Astrocyte of the cerebellum (primary cell): ENCODE results near the gene RAB11FIP3.

ENCODE experiments used
- DNase-seq: peaks from one replicate; pipeline ENCODE4 v3.0.0-alpha.2; 2011; ENCODE audit warnings: low read depth
- H3K4me3 ChIP-seq: 2 replicates; pipeline ENCODE4 v1.5.1; 2011; ENCODE audit warnings: mild to moderate bottlenecking, low read depth, low read length, moderate library complexity
- in situ Hi-C: cut with HindIII; loops from 2 replicates; pipeline ENCODE4 v1.10.0; 2017; ENCODE audit warnings: low sequenced_read_pairs
- TF ChIP-seq, protein P1 (sequence below): IDR thresholded peaks from 2 replicates; pipeline ENCODE4 v1.5.1; 2012; ENCODE audit warnings: low read length, low read depth, moderate library complexity, mild to moderate bottlenecking; ENCODE audit errors: missing control alignments

RAB11FIP3 gene

DNA sequence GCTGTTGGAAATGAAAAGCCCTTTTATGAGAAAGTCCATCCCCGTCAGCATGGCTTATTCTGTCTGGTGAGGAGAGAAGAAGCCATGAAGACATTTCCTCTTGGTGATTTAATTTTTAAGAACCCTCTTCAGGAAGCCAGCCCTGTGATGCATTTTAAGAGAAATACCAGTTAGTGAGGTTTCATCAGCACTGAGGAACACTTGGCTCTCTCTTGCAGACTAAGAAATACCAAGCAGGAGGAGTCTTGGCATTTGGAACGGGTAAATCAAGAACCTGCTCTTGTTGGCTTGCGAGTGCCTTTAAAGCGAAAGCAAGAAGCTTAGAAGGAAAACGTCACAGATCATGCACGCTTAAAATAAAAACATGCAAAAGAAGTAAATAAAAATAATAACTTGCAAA, 17.5 kb downstream of the RAB11FIP3 start:
- TF ChIP-seq, protein P1, sequence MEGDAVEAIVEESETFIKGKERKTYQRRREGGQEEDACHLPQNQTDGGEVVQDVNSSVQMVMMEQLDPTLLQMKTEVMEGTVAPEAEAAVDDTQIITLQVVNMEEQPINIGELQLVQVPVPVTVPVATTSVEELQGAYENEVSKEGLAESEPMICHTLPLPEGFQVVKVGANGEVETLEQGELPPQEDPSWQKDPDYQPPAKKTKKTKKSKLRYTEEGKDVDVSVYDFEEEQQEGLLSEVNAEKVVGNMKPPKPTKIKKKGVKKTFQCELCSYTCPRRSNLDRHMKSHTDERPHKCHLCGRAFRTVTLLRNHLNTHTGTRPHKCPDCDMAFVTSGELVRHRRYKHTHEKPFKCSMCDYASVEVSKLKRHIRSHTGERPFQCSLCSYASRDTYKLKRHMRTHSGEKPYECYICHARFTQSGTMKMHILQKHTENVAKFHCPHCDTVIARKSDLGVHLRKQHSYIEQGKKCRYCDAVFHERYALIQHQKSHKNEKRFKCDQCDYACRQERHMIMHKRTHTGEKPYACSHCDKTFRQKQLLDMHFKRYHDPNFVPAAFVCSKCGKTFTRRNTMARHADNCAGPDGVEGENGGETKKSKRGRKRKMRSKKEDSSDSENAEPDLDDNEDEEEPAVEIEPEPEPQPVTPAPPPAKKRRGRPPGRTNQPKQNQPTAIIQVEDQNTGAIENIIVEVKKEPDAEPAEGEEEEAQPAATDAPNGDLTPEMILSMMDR = no peak
- in situ Hi-C loops = no loop called here
- H3K4me3 ChIP-seq = no peak overlapping the region
- no peak for DNase-seq

DNA sequence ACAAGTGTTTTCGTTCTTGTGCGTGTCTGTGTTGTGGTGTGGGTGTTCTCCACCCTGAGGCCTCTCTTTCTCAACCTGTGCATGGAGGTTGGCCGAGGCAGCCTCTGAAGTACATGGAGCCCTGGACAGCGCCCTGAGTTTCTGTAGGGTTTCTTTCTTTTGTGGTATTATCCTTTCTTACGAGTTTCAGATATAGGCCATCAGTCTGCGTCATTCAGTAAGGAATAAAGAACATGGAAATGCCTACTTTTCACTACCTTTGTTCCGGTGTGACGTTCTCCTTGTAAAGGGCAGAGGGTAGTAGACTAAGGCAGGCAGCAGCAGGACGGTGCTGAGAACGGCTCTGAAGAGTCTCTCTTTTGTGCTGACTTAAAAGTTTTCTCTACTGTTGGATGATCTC, 18.6 kb downstream of the RAB11FIP3 start:
- in situ Hi-C loops = no loop called here
- no peak overlapping the region for H3K4me3 ChIP-seq
- TF ChIP-seq, protein P1 = no peak
- DNase-seq = no peak

DNA sequence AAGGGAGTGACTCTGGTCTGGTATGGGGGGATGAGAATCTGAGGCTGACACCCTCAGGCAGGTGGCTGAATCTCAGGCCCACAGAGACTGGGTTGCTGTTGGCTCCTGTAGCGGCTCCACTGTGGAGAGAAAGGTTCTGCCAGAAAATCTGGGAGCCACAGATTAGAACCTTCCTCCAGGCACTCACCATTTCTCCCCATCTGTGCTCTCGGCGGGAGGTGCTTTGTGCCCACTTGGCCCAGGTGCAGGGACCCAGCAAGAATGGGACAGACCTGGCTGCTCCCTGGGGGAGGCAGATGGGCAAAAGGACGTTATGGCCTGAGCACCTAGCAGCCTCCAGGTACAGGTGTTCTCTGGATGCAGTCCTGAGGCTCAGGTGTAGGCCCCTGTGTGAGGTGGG, 20.1 kb downstream of the RAB11FIP3 start:
- in situ Hi-C loops = no loop called here
- DNase-seq = no peak
- no peak overlapping the region for H3K4me3 ChIP-seq
- TF ChIP-seq, protein P1 = no peak

DNA sequence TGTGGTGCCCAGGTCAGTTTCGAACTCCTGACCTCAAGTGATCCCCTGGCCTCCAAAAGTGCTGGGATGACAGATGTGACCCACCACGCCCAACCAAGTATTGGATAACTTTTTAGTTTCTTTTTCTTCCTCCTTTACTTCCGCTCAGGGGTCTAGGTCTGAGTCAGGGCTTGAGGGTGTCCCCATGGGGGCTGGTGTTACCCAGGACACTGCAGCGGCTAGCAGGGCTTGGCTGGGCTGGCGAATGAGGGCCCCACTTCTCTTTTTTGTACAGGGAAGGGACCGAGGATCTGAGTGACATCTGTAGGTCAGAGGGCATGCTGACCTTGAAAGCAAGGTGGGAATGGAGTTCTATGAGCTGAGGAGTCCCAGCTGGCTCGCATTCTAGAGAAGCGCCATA, 24.9 kb downstream of the RAB11FIP3 start:
- DNase-seq = no peak
- in situ Hi-C loops = no loop called here
- H3K4me3 ChIP-seq = no peak overlapping the region
- TF ChIP-seq, protein P1 = no peak

DNA sequence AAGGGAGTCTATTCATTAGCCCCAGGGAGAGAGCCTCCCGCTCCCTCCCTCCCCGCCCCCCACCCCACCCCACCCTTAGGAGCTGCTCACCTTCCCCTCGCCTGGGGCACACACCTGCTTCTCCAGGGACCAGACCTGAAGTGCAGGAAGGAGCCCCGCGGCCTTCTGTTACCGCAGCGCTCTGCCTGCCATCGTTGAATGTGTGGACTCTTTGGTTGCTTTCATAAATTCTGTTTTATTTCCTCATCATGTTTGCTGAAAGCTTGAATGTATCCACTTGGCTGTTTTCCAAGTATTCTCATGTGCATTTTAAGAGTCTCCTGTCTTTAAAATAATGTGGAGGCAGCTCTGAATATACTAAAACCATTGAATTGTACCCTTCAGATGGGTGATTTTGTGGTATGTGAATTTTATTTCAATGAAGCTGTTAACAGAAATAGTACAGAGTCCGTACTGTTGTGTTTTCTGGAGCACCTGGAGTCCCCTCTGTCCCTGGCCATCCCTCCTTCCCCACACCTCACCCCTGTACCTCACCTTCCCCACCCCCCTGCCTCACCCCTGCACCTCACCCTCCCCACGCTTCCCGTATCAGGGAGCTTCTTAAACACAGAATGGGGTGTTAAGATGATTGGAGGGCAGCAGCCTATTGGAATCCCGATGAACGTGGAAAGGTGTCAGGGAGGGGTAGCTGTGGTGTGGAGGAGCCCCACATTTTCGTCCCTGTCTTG, 25.5 kb downstream of the RAB11FIP3 start:
- DNase-seq = no peak
- no peak overlapping the region for H3K4me3 ChIP-seq
- in situ Hi-C loops = no loop called here
- TF ChIP-seq, protein P1 = no peak

DNA sequence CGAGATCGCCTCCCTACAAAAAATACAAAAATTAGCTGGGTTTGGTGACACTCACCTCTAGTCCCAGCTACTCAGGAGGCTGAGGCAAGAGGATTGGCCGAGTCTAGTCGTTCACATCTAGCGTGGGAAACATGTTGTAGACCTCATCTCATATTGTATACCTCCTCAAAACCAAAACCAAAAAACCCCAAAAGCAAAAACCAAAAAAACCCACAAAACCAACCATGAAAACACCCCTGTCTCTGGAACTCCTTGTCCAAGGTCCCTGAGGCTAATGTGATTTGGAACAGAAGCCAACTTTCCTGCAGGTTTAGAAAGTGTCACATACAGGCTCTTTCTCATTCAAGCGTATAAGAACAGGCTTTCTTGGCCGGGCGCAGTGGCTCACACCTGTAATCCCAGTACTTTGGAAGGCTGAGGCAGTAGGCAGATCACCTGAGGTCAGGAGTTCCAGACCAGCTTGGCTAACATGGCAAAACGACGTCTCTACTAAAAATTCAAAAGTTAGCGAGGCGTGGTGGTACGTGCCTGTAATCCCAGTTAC, 29.0 kb downstream of the RAB11FIP3 start:
- no peak overlapping the region for H3K4me3 ChIP-seq

More for the DNA sequence above, 29.0 kb downstream of the RAB11FIP3 start:
- in situ Hi-C loops = no loop called here
- no peak for DNase-seq
- TF ChIP-seq, protein P1 = no peak
